Measurements from ENCODE around the gene KCNF1. TPM values are rescaled to one million over a fixed set of nuclear protein-coding genes. Genes with fewer than 3 reads are reported as not detected.

Gene KCNF1
- total RNA-seq, 2 donors from 2014 or later, result 5.2 to 17.0 TPM

DNA sequence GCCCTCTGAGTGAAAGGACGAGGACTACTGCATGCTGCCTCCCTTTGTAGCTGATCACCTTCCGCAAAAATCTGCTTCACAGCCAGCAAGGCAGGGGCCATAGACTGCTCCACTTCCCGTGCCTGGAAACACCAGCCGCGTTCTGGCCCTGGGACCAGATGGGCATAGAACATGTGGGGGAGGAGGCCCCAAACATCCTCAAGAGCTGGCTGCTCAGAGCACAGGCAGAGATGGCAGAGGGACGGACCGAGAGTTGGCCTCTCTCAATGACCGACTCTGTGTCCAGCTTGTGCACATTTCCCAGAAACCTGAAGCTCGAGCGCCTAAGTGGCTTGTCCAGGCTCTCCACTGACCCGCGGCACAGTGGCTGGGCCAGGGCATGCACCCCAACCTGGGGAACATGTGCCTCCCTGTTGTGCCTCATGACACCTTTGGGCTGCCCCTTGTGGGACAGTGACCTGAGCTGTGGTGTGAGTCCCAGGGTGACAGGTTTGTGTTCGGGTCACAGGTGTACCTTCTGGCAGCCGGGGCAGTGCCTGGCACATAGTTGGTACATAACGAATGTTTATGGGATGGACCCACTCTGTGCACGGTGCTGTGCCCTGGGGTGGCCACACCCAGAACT, 9.1 kb downstream of the KCNF1 start:
- Histone ChIP-seq H3K9ac (ENCODE audit: extremely low read depth, low read length, poor library complexity, severe bottlenecking) (no peak overlapping the region), H3K36me3 (ENCODE audit: control insufficient read depth, insufficient read depth, low read length) (peaks cover 5% of the 10 kb centered on the region), H3K27ac (ENCODE audit: low read depth, low read length) (no peak overlapping the region), H3K27me3 (ENCODE audit: control insufficient read depth, insufficient read depth, low read length, poor library complexity, severe bottlenecking) (no peaks in the 10 kb centered on the region), H3K4me3 (ENCODE audit: low read length) (no peak overlapping the region), H3K9me3 (ENCODE audit: control insufficient read depth, low read length) (no peaks in the 10 kb centered on the region), H3K4me1 (ENCODE audit: control insufficient read depth, insufficient read depth, low read length) (no peaks in the 10 kb centered on the region)
- no peak overlapping the region for H3K27ac Mint-ChIP-seq
- DNase-seq, result no peak
- H3K4me3 Mint-ChIP-seq, result no peak overlapping the region
- no peaks in the 10 kb centered on the region for H3K27me3 Mint-ChIP-seq (ENCODE audit: insufficient read depth)
- peaks cover 26% of the 10 kb centered on the region for H3K36me3 Mint-ChIP-seq (ENCODE audit: low read depth)
- WGBS, 2 experiments (ENCODE audit: insufficient coverage in 1 of 2, insufficient read length in 1 of 2), result 93 to 94% methylated on average over 15 to 16 of the region's 16 CpGs
- H3K4me1 Mint-ChIP-seq, result peaks cover 19% of the 10 kb centered on the region
- TF ChIP-seq CTCF (conservative IDR thresholded peaks at IDR 0.05), result no peak
- H3K9me3 Mint-ChIP-seq, result no peaks in the 10 kb centered on the region

DNA sequence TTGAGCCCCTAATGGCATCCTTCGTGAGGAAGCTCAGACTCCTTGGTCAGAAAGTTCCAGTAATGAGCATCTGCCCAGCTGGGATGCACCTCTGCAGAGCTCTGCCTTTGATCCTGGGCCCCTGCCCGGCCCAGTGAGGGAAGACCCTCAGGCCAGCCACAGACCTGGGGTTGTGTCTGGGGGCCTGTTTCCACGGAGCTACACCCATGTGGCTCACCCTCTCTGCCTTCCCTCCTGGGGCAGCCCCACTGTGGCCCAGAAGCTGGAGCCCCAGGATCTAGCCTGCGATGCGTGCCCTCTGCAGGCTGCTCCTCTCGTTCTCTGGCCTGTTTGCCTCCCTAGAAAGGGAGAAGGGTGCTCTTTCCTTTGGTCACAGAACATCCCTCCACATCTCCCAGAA, 9.8 kb downstream of the KCNF1 start:
- Histone ChIP-seq H3K9ac (ENCODE audit: extremely low read depth, low read length, poor library complexity, severe bottlenecking) (no peak overlapping the region), H3K4me1 (ENCODE audit: control insufficient read depth, insufficient read depth, low read length) (no peaks in the 10 kb centered on the region), H3K27me3 (ENCODE audit: control insufficient read depth, insufficient read depth, low read length, poor library complexity, severe bottlenecking) (no peaks in the 10 kb centered on the region), H3K36me3 (ENCODE audit: control insufficient read depth, insufficient read depth, low read length) (peaks cover 5% of the 10 kb centered on the region), H3K9me3 (ENCODE audit: control insufficient read depth, low read length) (no peaks in the 10 kb centered on the region), H3K27ac (ENCODE audit: low read depth, low read length) (no peak overlapping the region), H3K4me3 (ENCODE audit: low read length) (no peak overlapping the region)
- Mint-ChIP-seq H3K36me3 (ENCODE audit: low read depth) (peaks cover 26% of the 10 kb centered on the region), H3K4me3 (no peak overlapping the region), H3K4me1 (peaks cover 14% of the 10 kb centered on the region), H3K9me3 (no peaks in the 10 kb centered on the region), H3K27ac (no peak overlapping the region), H3K27me3 (ENCODE audit: insufficient read depth) (no peaks in the 10 kb centered on the region)
- no peak for DNase-seq
- 82 to 91% methylated on average over 2 to 6 of the region's 6 CpGs for WGBS, 2 experiments (ENCODE audit: insufficient coverage in 1 of 2, insufficient read length in 1 of 2)
- no peak for TF ChIP-seq CTCF (conservative IDR thresholded peaks at IDR 0.05)

DNA sequence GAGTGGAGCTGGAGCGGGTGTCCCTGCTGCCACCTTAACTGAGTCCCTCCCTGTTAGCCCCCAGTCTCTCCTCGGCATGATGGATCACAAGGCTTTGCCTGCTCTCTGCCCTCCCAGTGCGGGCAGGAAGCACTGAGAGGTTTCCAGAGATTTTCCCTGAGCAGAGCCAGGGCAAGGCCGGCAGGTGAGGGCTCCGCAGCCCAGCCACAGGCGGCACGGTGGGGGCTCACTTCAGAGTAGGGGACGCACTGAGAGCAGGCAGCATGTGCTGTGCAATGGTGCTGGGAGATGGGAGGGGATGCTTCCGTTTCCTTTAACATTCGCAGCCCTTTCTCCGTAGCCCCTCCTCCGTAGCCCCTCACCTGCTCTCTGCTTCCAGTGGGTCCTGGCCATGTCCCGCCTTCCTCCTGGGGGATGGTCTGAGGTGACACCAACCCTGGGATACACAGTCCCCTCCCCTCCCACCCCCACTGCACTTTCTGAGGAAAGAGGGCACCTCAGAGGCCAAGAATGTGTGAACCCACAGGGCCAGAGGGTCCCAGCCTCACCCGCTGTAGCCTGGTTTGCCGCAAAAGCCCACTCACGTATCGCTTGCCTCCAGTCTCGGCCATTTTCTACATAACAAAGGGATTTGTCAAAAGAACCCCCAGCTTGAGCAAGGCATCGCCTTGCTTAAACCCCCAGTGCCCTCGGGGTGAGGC, 10.7 kb downstream of the KCNF1 start:
- H3K4me1 Mint-ChIP-seq, result peaks cover 14% of the 10 kb centered on the region
- Histone ChIP-seq H3K27me3 (ENCODE audit: control insufficient read depth, insufficient read depth, low read length, poor library complexity, severe bottlenecking) (no peaks in the 10 kb centered on the region), H3K27ac (ENCODE audit: low read depth, low read length) (no peak overlapping the region), H3K9me3 (ENCODE audit: control insufficient read depth, low read length) (no peaks in the 10 kb centered on the region), H3K36me3 (ENCODE audit: control insufficient read depth, insufficient read depth, low read length) (no peaks in the 10 kb centered on the region), H3K9ac (ENCODE audit: extremely low read depth, low read length, poor library complexity, severe bottlenecking) (no peak overlapping the region), H3K4me1 (ENCODE audit: control insufficient read depth, insufficient read depth, low read length) (no peaks in the 10 kb centered on the region), H3K4me3 (ENCODE audit: low read length) (no peak overlapping the region)
- no peaks in the 10 kb centered on the region for H3K27me3 Mint-ChIP-seq (ENCODE audit: insufficient read depth)
- H3K9me3 Mint-ChIP-seq, result no peaks in the 10 kb centered on the region
- H3K4me3 Mint-ChIP-seq, result no peak overlapping the region
- H3K36me3 Mint-ChIP-seq (ENCODE audit: low read depth), result peaks cover 16% of the 10 kb centered on the region
- no peak for DNase-seq
- no peak overlapping the region for H3K27ac Mint-ChIP-seq
- TF ChIP-seq CTCF (conservative IDR thresholded peaks at IDR 0.05), result no peak
- 83 to 84% methylated on average over 11 to 20 of the region's 20 CpGs for WGBS, 2 experiments (ENCODE audit: insufficient coverage in 1 of 2, insufficient read length in 1 of 2)

Measured in endodermal cell (in vitro differentiated cells).